ENCODE data around the gene KLK12.

DNA sequence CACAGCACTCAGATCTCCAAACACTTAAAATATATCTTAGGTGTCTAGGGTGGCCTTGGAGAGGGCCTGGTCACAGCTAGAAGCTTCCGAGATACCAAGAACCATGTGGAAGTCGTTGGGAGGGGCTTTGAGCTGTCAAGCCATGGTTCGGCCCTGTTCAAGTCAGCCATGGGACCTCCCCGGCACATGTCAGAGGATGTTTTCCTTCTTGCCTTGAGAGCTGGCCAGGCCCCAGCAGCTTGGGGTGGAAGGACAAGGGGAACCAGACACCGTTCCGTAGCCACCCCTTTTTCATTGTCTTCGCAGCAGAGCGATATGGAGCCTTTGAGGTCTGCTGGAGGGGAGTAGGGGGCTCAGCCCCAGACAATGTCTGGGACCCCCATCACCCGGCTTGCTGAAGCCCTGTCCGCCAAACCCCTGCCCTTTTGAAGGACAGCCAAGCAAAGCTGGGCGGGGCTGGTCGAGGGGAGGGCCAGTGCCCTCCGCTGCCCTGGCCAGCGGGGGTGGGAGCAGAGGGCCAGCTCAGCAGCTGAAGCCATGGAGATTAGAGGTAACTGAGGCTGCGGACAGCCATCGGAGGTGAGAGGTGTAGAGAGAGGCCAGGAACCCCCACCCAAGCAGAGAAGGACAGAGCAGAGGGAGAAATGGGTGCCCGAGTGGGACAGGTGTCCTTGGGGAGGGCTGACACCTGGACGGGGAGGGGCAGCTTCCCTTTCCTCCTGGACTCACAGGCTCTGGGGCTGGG, 8.8 kb downstream of the KLK12 start:
- TF ChIP-seq POLR2AphosphoS5 (IDR thresholded peaks at IDR 0.05; ENCODE audit: borderline replicate concordance, low read depth, low read length) = no peak
- no peak for TF ChIP-seq EZH2 (IDR thresholded peaks at IDR 0.05)
- TF ChIP-seq FOXP2 (optimal IDR thresholded peaks at IDR 0.05; ENCODE audit: control extremely low read depth, extremely low read length, insufficient read depth) = no peak

Measured in SK-N-MC (cell line).